Tibial nerve (tissue), 4 donors: ENCODE data around the gene BRICD5.

Experiments
- EP300 ChIP-seq, 2 donors: sonication (generic); formaldehyde crosslinking; IDR thresholded peaks; one replicate each; pipeline ENCODE4 v1.6.1; 2017; ENCODE audit warnings: antibody characterized with exemption in 2 of 2, mild to moderate bottlenecking in 1 of 2
- POLR2A ChIP-seq, 2 donors: fragments of 450-650 bp; IDR thresholded peaks; one replicate each; pipeline ENCODE4 v1.6.1; 2017; ENCODE audit warnings: antibody characterized with exemption in 2 of 2, mild to moderate bottlenecking in 2 of 2, moderate library complexity in 2 of 2
- TF ChIP-seq, protein P1 (sequence below), 5 experiments: fragments of 200-600 bp in 3 of 5; fragments of 450-650 bp in 2 of 5; sonication (generic) in 3 of 5; IDR thresholded peaks; one replicate each; pipeline ENCODE4 v1.5.1; 2016 to 2019; ENCODE audit warnings: antibody characterized with exemption in 5 of 5, mild to moderate bottlenecking in 3 of 5, moderate library complexity in 2 of 5

DNA sequence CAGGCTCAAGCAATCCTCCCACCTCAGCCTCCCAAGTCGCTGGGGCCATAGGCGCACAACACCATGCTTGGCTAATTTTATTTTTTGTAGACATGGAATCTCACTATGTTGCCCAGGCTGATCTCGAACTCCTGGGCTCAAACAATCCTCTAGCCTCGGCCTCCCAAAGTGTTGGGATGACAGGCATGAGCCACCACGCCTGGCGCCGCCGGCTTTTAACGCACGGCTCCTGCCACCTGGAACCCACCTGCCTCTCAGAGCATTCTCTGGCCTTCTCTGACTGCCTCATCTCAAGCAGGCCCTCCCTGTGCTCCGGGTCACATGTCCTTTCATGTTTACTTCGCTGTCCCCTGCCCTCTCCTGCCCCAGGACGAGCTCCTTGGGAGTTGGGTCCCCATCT is 24.6 kb downstream of the BRICD5 start:
- TF ChIP-seq POLR2A (IDR thresholded peaks at IDR 0.05) = no peak
- TF ChIP-seq, protein P1, sequence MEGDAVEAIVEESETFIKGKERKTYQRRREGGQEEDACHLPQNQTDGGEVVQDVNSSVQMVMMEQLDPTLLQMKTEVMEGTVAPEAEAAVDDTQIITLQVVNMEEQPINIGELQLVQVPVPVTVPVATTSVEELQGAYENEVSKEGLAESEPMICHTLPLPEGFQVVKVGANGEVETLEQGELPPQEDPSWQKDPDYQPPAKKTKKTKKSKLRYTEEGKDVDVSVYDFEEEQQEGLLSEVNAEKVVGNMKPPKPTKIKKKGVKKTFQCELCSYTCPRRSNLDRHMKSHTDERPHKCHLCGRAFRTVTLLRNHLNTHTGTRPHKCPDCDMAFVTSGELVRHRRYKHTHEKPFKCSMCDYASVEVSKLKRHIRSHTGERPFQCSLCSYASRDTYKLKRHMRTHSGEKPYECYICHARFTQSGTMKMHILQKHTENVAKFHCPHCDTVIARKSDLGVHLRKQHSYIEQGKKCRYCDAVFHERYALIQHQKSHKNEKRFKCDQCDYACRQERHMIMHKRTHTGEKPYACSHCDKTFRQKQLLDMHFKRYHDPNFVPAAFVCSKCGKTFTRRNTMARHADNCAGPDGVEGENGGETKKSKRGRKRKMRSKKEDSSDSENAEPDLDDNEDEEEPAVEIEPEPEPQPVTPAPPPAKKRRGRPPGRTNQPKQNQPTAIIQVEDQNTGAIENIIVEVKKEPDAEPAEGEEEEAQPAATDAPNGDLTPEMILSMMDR (IDR thresholded peaks at IDR 0.05) = no peak
- TF ChIP-seq EP300 (IDR thresholded peaks at IDR 0.05) = no peak
